Vagina (tissue), 2 donors: ENCODE results near the gene SPRED1. TPM values are rescaled to one million over a fixed set of nuclear protein-coding genes. Genes with fewer than 3 reads are reported as not detected.

Experiments used
- DNase-seq, 2 donors: peaks; one replicate each; pipeline ENCODE4 v3.0.0-alpha.2; 2017; ENCODE audit errors: extremely low spot score in 2 of 2
- H3K27ac ChIP-seq: fragments of 200-600 bp; sonication (generic); one replicate; pipeline ENCODE4 v1.5.1; 2019
- H3K27me3 ChIP-seq: fragments of 200-600 bp; sonication (generic); one replicate; pipeline ENCODE4 v1.5.1; 2019
- H3K36me3 ChIP-seq, 2 donors: fragments of 200-600 bp; sonication (generic); one replicate each; pipeline ENCODE4 v1.5.1; 2017 to 2019
- H3K4me1 ChIP-seq: fragments of 200-600 bp; sonication (generic); one replicate; pipeline ENCODE4 v1.5.1; 2019
- H3K4me3 ChIP-seq, 2 donors: fragments of 200-600 bp; sonication (generic); 1 replicate in 1 of 2; 2 replicates in 1 of 2; pipeline ENCODE4 v1.5.1; 2016 to 2019
- H3K9me3 ChIP-seq: fragments of 200-600 bp; sonication (generic); one replicate; pipeline ENCODE4 v1.5.1; 2019
- CTCF ChIP-seq, 3 experiments: fragments of 450-650 bp in 2 of 3; fragments of 200-600 bp in 1 of 3; sonication (generic) in 1 of 3; IDR thresholded peaks; one replicate each; pipeline ENCODE4 v1.5.1; 2017 to 2019; ENCODE audit warnings: antibody characterized with exemption in 3 of 3, mild to moderate bottlenecking in 2 of 3, moderate library complexity in 2 of 3
- POLR2A ChIP-seq, 2 donors: fragments of 450-650 bp; IDR thresholded peaks; one replicate each; pipeline ENCODE4 v1.6.1; 2017; ENCODE audit warnings: antibody characterized with exemption in 2 of 2, mild to moderate bottlenecking in 2 of 2, moderate library complexity in 2 of 2
- POLR2AphosphoS5 ChIP-seq, 2 donors: sonication (generic); formaldehyde crosslinking; IDR thresholded peaks; one replicate each; pipeline ENCODE4 v1.9.0; 2017; ENCODE audit warnings: antibody characterized with exemption in 2 of 2, mild to moderate bottlenecking in 2 of 2, low read depth in 1 of 2; ENCODE audit not compliant: insufficient read depth in 1 of 2
- intact Hi-C: fragments of 100-400 bp; cut with DNase I; formaldehyde crosslinking; loops from one replicate; pipeline ENCODE4 v1.15.1; 2023
- total RNA-seq: library from RNA; depleted of rRNA; stranded (reverse); fragments of >200 nt; gene quantifications from one replicate; pipeline ENCODE4 v1.2.3, GENCODE V29; 2016

The SPRED1 gene
- total RNA-seq, 1 donor from 2014 or later = 16.7 TPM

- Histone ChIP-seq H3K4me3 (no peak overlapping the region), H3K27ac (no peak overlapping the region), H3K4me1 (peaks cover 17% of the 10 kb centered on the region), H3K36me3 (no peaks in the 10 kb centered on the region), H3K27me3 (no peaks in the 10 kb centered on the region), H3K9me3 (no peaks in the 10 kb centered on the region)
- no peak for DNase-seq
- no peak for TF ChIP-seq POLR2AphosphoS5 (IDR thresholded peaks at IDR 0.05; ENCODE audit: insufficient read depth in 1 of 2, low read depth in 1 of 2)
- TF ChIP-seq POLR2A (IDR thresholded peaks at IDR 0.05) = no peak
- no peak for TF ChIP-seq CTCF (IDR thresholded peaks at IDR 0.05)
- intact Hi-C loops = no loop called here
Measured at GRCh38 chr15:38297623-38298388, 45.2 kb downstream of the SPRED1 start.

DNA sequence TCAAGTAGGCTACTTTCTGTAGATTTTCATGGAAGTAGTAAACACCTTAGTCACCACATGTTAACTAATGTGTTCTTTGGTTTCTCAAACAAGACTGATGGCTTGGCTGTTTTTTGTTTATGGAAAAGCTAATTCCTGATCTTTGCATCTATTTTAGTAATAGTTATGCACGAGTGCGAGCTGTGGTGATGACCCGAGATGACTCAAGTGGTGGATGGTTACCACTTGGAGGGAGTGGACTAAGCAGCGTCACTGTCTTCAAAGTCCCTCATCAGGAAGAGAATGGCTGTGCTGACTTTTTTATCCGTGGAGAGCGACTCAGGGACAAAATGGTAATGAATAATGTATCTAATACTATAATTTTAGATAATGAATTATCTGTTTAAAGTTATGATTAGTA, 46.6 kb downstream of the SPRED1 start:
- Histone ChIP-seq H3K4me3 (no peak overlapping the region), H3K9me3 (no peaks in the 10 kb centered on the region), H3K36me3 (no peaks in the 10 kb centered on the region), H3K4me1 (peaks cover 6% of the 10 kb centered on the region), H3K27me3 (no peaks in the 10 kb centered on the region), H3K27ac (no peak overlapping the region)
- TF ChIP-seq CTCF (IDR thresholded peaks at IDR 0.05) (no peak), POLR2A (IDR thresholded peaks at IDR 0.05) (no peak), POLR2AphosphoS5 (IDR thresholded peaks at IDR 0.05; ENCODE audit: insufficient read depth in 1 of 2, low read depth in 1 of 2) (no peak)
- no peak for DNase-seq
- intact Hi-C loops = no loop called here

DNA sequence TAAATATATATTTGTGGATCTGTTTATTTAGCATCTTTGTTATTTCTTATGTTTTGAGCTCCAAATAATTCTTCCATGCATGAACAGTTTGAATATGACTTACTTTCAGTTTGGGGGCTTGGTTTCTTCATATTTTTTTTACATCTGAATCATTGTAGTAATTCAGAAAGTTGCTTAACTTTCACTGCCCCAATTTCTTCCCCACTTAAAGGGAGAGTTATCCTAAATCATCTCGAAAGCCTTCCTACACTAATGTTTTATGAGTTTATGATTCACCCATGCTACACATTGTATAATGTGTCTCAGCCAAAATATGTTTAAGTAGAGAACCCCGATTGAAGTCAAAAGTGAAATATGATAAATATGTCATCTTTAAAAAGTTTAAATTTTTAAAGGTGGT, 47.8 kb downstream of the SPRED1 start:
- no peak overlapping the region for H3K4me3 ChIP-seq
- no peaks in the 10 kb centered on the region for H3K27me3 ChIP-seq
- H3K9me3 ChIP-seq = no peaks in the 10 kb centered on the region
- H3K36me3 ChIP-seq = no peaks in the 10 kb centered on the region
- H3K4me1 ChIP-seq = peaks cover 6% of the 10 kb centered on the region
- intact Hi-C loops = no loop called here
- TF ChIP-seq POLR2AphosphoS5 (IDR thresholded peaks at IDR 0.05; ENCODE audit: insufficient read depth in 1 of 2, low read depth in 1 of 2) = no peak
- no peak for TF ChIP-seq CTCF (IDR thresholded peaks at IDR 0.05)
- no peak for TF ChIP-seq POLR2A (IDR thresholded peaks at IDR 0.05)
- DNase-seq = no peak
- no peak overlapping the region for H3K27ac ChIP-seq

DNA sequence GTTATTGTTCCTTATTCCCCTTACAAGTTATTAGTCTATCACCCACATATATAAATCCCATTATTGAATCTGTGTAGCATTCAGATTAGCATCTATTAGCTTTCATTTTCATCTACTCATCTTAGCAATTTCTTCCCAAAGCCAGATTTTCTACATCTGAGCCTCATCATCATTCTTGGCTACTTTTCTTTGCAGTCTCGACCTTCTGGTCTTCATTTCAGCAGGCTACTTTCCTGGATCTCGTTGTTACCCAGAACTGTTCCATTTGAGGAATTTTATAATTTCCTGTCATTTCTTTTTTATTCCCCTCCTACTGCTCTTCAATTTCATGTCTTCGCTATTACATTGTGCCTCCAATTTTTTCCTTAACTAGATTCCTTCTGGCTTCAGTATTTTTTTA, 51.8 kb downstream of the SPRED1 start:
- H3K27ac ChIP-seq = no peak overlapping the region
- no peaks in the 10 kb centered on the region for H3K27me3 ChIP-seq
- DNase-seq = no peak
- TF ChIP-seq POLR2AphosphoS5 (IDR thresholded peaks at IDR 0.05; ENCODE audit: insufficient read depth in 1 of 2, low read depth in 1 of 2) (no peak), CTCF (IDR thresholded peaks at IDR 0.05) (no peak)
- no peak overlapping the region for H3K4me3 ChIP-seq
- no peaks in the 10 kb centered on the region for H3K36me3 ChIP-seq
- intact Hi-C loops = no loop called here
- H3K4me1 ChIP-seq = peaks cover 9% of the 10 kb centered on the region
- no peaks in the 10 kb centered on the region for H3K9me3 ChIP-seq

DNA sequence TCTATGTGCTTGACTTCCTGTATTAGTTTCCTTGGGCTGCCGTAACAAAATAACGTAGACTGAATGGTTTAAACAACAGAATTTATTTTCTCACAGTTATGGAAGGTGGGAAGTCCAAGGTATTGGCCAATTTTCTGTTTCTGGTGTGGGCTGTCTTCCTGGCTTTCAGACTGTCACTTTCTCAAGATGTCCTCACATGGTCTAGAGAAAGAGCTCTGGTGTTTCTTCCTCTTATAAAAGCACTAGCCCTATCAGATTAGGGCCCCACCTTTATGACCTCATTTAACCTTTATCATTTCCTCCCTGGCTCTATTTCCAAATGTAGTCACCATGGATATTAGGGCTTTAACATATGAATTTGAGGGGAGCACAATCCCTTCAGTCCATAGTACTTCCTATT, 54.6 kb downstream of the SPRED1 start:
- intact Hi-C loops = no loop called here
- DNase-seq = no peak
- H3K27me3 ChIP-seq = no peaks in the 10 kb centered on the region
- H3K9me3 ChIP-seq = no peaks in the 10 kb centered on the region
- peaks cover 9% of the 10 kb centered on the region for H3K4me1 ChIP-seq
- H3K27ac ChIP-seq = no peak overlapping the region
- no peaks in the 10 kb centered on the region for H3K36me3 ChIP-seq
- H3K4me3 ChIP-seq = no peak overlapping the region
- TF ChIP-seq CTCF (IDR thresholded peaks at IDR 0.05) (no peak), POLR2AphosphoS5 (IDR thresholded peaks at IDR 0.05; ENCODE audit: insufficient read depth in 1 of 2, low read depth in 1 of 2) (no peak), POLR2A (IDR thresholded peaks at IDR 0.05) (no peak)
